Measurements from ENCODE around the gene SFXN3. TPM values are rescaled to one million over a fixed set of nuclear protein-coding genes. Genes with fewer than 3 reads are reported as not detected.

SFXN3 gene
- total RNA-seq, 4 donors from 2014 or later = 47.8 to 442 (median 53.1) TPM

GRCh38 chr10:101089520-101090299 is 58.7 kb downstream of the SFXN3 start:
- no peak for TF ChIP-seq POLR2AphosphoS5 (IDR thresholded peaks at IDR 0.05)
- TF ChIP-seq, protein P1, sequence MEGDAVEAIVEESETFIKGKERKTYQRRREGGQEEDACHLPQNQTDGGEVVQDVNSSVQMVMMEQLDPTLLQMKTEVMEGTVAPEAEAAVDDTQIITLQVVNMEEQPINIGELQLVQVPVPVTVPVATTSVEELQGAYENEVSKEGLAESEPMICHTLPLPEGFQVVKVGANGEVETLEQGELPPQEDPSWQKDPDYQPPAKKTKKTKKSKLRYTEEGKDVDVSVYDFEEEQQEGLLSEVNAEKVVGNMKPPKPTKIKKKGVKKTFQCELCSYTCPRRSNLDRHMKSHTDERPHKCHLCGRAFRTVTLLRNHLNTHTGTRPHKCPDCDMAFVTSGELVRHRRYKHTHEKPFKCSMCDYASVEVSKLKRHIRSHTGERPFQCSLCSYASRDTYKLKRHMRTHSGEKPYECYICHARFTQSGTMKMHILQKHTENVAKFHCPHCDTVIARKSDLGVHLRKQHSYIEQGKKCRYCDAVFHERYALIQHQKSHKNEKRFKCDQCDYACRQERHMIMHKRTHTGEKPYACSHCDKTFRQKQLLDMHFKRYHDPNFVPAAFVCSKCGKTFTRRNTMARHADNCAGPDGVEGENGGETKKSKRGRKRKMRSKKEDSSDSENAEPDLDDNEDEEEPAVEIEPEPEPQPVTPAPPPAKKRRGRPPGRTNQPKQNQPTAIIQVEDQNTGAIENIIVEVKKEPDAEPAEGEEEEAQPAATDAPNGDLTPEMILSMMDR (IDR thresholded peaks at IDR 0.05) = no peak
- TF ChIP-seq EP300 (IDR thresholded peaks at IDR 0.05; ENCODE audit: low read depth) = no peak
- TF ChIP-seq POLR2A (IDR thresholded peaks at IDR 0.05) = no peak
- DNase-seq = no peak
- WGBS, 2 donors (ENCODE audit: low coverage in 1 of 2) = 68 to 73% methylated on average over 3 to 10 of the region's 11 CpGs
- Histone ChIP-seq H3K27ac (no peak overlapping the region), H3K9me3 (no peaks in the 10 kb centered on the region), H3K36me3 (no peaks in the 10 kb centered on the region), H3K4me3 (no peak overlapping the region), H3K4me1 (peaks cover 0 to 8% (median 0%) of the 10 kb centered on the region in 4 donors), H3K27me3 (peaks cover 92% of the 10 kb centered on the region)
- in situ Hi-C loops (cut with MboI; ENCODE audit: low pct_ligation_motif_present in 1 of 4, low pct_unique_long_range_greater_than_20kb in 1 of 4, low sequenced_read_pairs in 3 of 4) (loop anchor here in 2 of 4 donors (10.0 kb wide), 1 partner anchor 55 kb away; no protein-coding TSS in a partner anchor), intact Hi-C loops (cut with DNase I; ENCODE audit: low total_unique reads) (no loop called here)

- in situ Hi-C loops (cut with MboI; ENCODE audit: low pct_ligation_motif_present in 1 of 4, low pct_unique_long_range_greater_than_20kb in 1 of 4, low sequenced_read_pairs in 3 of 4) (loop anchor here in 2 of 4 donors (10.0 kb wide), 1 partner anchor 54 kb away; no protein-coding TSS in a partner anchor), intact Hi-C loops (cut with DNase I; ENCODE audit: low total_unique reads) (no loop called here)
- Histone ChIP-seq H3K9me3 (no peaks in the 10 kb centered on the region), H3K27ac (no peak overlapping the region), H3K36me3 (no peaks in the 10 kb centered on the region), H3K4me1 (peaks cover 0 to 8% (median 0%) of the 10 kb centered on the region in 4 donors), H3K27me3 (peaks cover 92% of the 10 kb centered on the region), H3K4me3 (no peak overlapping the region)
- DNase-seq = no peak
- TF ChIP-seq POLR2A (IDR thresholded peaks at IDR 0.05) (no peak), POLR2AphosphoS5 (IDR thresholded peaks at IDR 0.05) (no peak), EP300 (IDR thresholded peaks at IDR 0.05; ENCODE audit: low read depth) (no peak)
- TF ChIP-seq, protein P1 (IDR thresholded peaks at IDR 0.05) = no peak
- WGBS, 2 donors (ENCODE audit: low coverage in 1 of 2) = 83% methylated on average over 2 to 5 of the region's 5 CpGs
Observed at GRCh38 chr10:101090597-101090996, 59.6 kb downstream of the SFXN3 start.

Other genes starting within 250 kb of the SFXN3 start
- 10 to 100 TPM; 25.4 to 55.1 (median 33.1) TPM for gene SLF2, start 118.3 kb upstream of the SFXN3 start, total RNA-seq
- gene SEMA4G, start 61.7 kb upstream of the SFXN3 start, total RNA-seq = 100 to 1,000 TPM in 3 of 4 donors, 10 to 100 TPM in 1; 94.0 to 221 (median 121) TPM
- gene MRPL43, start 43.7 kb upstream of the SFXN3 start, total RNA-seq = 100 to 1,000 TPM in 1 of 4 donors, 10 to 100 TPM in 3; 32.5 to 104 (median 77.1) TPM
- gene TWNK, start 43.7 kb upstream of the SFXN3 start, total RNA-seq = 10 to 100 TPM in 1 of 4 donors, 1 to 10 TPM in 3; 1.1 to 12.7 (median 3.3) TPM
- 10 to 100 TPM; 41.8 to 86.8 (median 56.6) TPM for gene LZTS2, start 31.4 kb upstream of the SFXN3 start, total RNA-seq
- 1 to 10 TPM in 1 of 4 donors, under 1 TPM in 2, not detected in 1; 0.27 to 2.0 (median 0.64) TPM for gene PDZD7, start 105 bp upstream of the SFXN3 start, total RNA-seq
- 10 to 100 TPM in 2 of 4 donors, 1 to 10 TPM in 2; 3.8 to 18.8 (median 10.0) TPM for gene KAZALD1, start 30.8 kb downstream of the SFXN3 start, total RNA-seq
- under 1 TPM in 2 of 4 donors, not detected in 2; 0.14 to 0.60 TPM for gene TLX1, start 100.1 kb downstream of the SFXN3 start, total RNA-seq
- not detected for gene LBX1, start 198.2 kb downstream of the SFXN3 start, total RNA-seq